Neuronal stem cell (in vitro differentiated cells): ENCODE measurements around the gene DNMT3L.
"Not testable (repeated sequence)": the region's sequence is repeated elsewhere in the genome, so short reads cannot be mapped to it uniquely, and the experiment has no call there.

Experiments used
- DNase-seq: peaks from one replicate; pipeline ENCODE4 v3.0.0-alpha.2; 2013; ENCODE audit warnings: low spot score
- H2AFZ ChIP-seq: one replicate; pipeline ENCODE4 v1.6.1; 2013; ENCODE audit warnings: mild to moderate bottlenecking, low read length, inconsistent platforms
- H2AK5ac ChIP-seq: 2 replicates; pipeline ENCODE4 v1.6.1; 2013; ENCODE audit warnings: low read depth, mild to moderate bottlenecking, inconsistent platforms, low read length, moderate library complexity, mixed read lengths
- H2BK120ac ChIP-seq: 2 replicates; pipeline ENCODE4 v1.6.1; 2013; ENCODE audit warnings: low read depth, mild to moderate bottlenecking, inconsistent platforms, low read length, moderate library complexity, mixed read lengths
- H2BK12ac ChIP-seq: one replicate; pipeline ENCODE4 v1.6.1; 2013; ENCODE audit warnings: low read length, inconsistent platforms
- H2BK15ac ChIP-seq: 2 replicates; pipeline ENCODE4 v1.6.1; 2013; ENCODE audit warnings: mild to moderate bottlenecking, low read length, inconsistent platforms, mixed read lengths
- H2BK5ac ChIP-seq: one replicate; pipeline ENCODE4 v1.6.1; 2013; ENCODE audit warnings: inconsistent platforms, mild to moderate bottlenecking, low read length, moderate library complexity
- H3K14ac ChIP-seq: one replicate; pipeline ENCODE4 v1.6.1; 2013; ENCODE audit warnings: low read length, inconsistent platforms
- H3K18ac ChIP-seq: 2 replicates; pipeline ENCODE4 v1.6.1; 2013; ENCODE audit warnings: low read length, inconsistent platforms
- H3K23ac ChIP-seq: 2 replicates; pipeline ENCODE4 v1.6.1; 2013; ENCODE audit warnings: low read depth, mild to moderate bottlenecking, mixed read lengths, low read length, inconsistent platforms; ENCODE audit not compliant: poor library complexity
- H3K27ac ChIP-seq: replicated peaks from 3 replicates; pipeline ENCODE4 v1.5.1; 2013; ENCODE audit warnings: low read length, inconsistent platforms
- H3K27me3 ChIP-seq, 3 experiments: 2 replicates each; pipeline ENCODE4 v1.6.1; 2013; ENCODE audit warnings: low read length in 3 of 3, mild to moderate bottlenecking in 2 of 3, inconsistent platforms in 1 of 3, low read depth in 1 of 3, mixed read lengths in 1 of 3, moderate library complexity in 1 of 3; ENCODE audit not compliant: control insufficient read depth in 3 of 3, insufficient read depth in 3 of 3
- H3K36me3 ChIP-seq, 2 donors: replicated peaks in 1 of 2; 2 replicates each; pipeline ENCODE4 v1.6.1; 2013; ENCODE audit warnings: low read length in 2 of 2; ENCODE audit not compliant: control insufficient read depth in 2 of 2, insufficient read depth in 2 of 2
- H3K4ac ChIP-seq: 2 replicates; pipeline ENCODE4 v1.6.1; 2013; ENCODE audit warnings: inconsistent platforms, mild to moderate bottlenecking, low read length, moderate library complexity
- H3K4me1 ChIP-seq, 2 donors: 1 replicate in 1 of 2; 2 replicates in 1 of 2; pipeline ENCODE4 v1.6.1; 2013; ENCODE audit warnings: low read length in 2 of 2, low read depth in 1 of 2; ENCODE audit not compliant: control insufficient read depth in 2 of 2, insufficient read depth in 1 of 2
- H3K4me2 ChIP-seq: one replicate; pipeline ENCODE4 v1.6.1; 2013; ENCODE audit warnings: mild to moderate bottlenecking, low read length, inconsistent platforms; ENCODE audit not compliant: insufficient read depth, poor library complexity, severe bottlenecking
- H3K4me3 ChIP-seq, 2 donors: 2 replicates each; pipeline ENCODE4 v1.5.1; 2013; ENCODE audit warnings: low read length in 2 of 2, mild to moderate bottlenecking in 2 of 2, inconsistent platforms in 1 of 2, moderate library complexity in 1 of 2
- H3K79me1 ChIP-seq: one replicate; pipeline ENCODE4 v1.6.1; 2013; ENCODE audit warnings: low read depth, mild to moderate bottlenecking, inconsistent platforms, low read length, moderate library complexity
- H3K9ac ChIP-seq: one replicate; pipeline ENCODE4 v1.6.1; 2013; ENCODE audit warnings: mild to moderate bottlenecking, low read depth, low read length, inconsistent platforms; ENCODE audit not compliant: poor library complexity
- H3K9me3 ChIP-seq, 2 donors: replicated peaks in 1 of 2; 2 replicates each; pipeline versions ENCODE3 to v1.6.1; 2013; ENCODE audit warnings: low read length in 2 of 2, mild to moderate bottlenecking in 2 of 2, inconsistent platforms in 1 of 2, low read depth in 1 of 2, mixed read lengths in 1 of 2, moderate library complexity in 1 of 2; ENCODE audit not compliant: control insufficient read depth in 2 of 2, insufficient read depth in 1 of 2
- H4K8ac ChIP-seq: one replicate; pipeline ENCODE4 v1.6.1; 2013; ENCODE audit warnings: low read depth, mild to moderate bottlenecking, inconsistent platforms, low read length, moderate library complexity
- H4K91ac ChIP-seq: one replicate; pipeline ENCODE4 v1.6.1; 2013; ENCODE audit warnings: low read length, low read depth, mild to moderate bottlenecking, inconsistent platforms; ENCODE audit not compliant: poor library complexity
- WGBS, 2 donors: extraction: QIAGEN DNeasy Blood & Tissue Kit; methylation state at CpG; one replicate each; pipeline ENCODE4 v1.1.7; 2013; ENCODE audit warnings: missing lambda C conversion rate in 2 of 2, mixed read lengths in 1 of 2; ENCODE audit not compliant: insufficient read length in 2 of 2, insufficient replicate concordance in 1 of 2; ENCODE audit errors: extremely low coverage in 2 of 2; 5-methylcytosine and 5-hydroxymethylcytosine counted together

Gene DNMT3L

GRCh38 chr21:44241281-44241680 is 20.4 kb downstream of the DNMT3L start:
- not testable (repeated sequence) for H3K4ac ChIP-seq, H3K79me1 ChIP-seq, H2BK12ac ChIP-seq, DNase-seq, H3K36me3 ChIP-seq, H4K8ac ChIP-seq, H3K4me2 ChIP-seq, H3K9me3 ChIP-seq, H3K4me3 ChIP-seq, H3K4me1 ChIP-seq, H3K27ac ChIP-seq, H3K23ac ChIP-seq, H2AFZ ChIP-seq, H3K27me3 ChIP-seq, H2BK5ac ChIP-seq, H3K9ac ChIP-seq, H2BK120ac ChIP-seq, H3K18ac ChIP-seq, H4K91ac ChIP-seq, H3K14ac ChIP-seq, H2BK15ac ChIP-seq, H2AK5ac ChIP-seq
- no CpG with 5 or more reads among the region's 27 CpGs for WGBS, 2 donors

GRCh38 chr21:44240842-44241241 is 20.9 kb downstream of the DNMT3L start, which contains the start of gene ICOSLG:
TSS of gene ICOSLG (minus strand) at chr21:44240943. CDS start at chr21:44240817, 126 bp downstream.
- H3K27ac ChIP-seq, H3K27me3 ChIP-seq, H3K36me3 ChIP-seq, DNase-seq, H2AK5ac ChIP-seq, H3K79me1 ChIP-seq, H2BK5ac ChIP-seq, H3K4me3 ChIP-seq, H3K14ac ChIP-seq, H3K4ac ChIP-seq, H3K18ac ChIP-seq, H3K4me2 ChIP-seq, H3K9me3 ChIP-seq, H2BK15ac ChIP-seq, H2BK12ac ChIP-seq, H3K23ac ChIP-seq, H4K91ac ChIP-seq, H2BK120ac ChIP-seq, H4K8ac ChIP-seq, H3K4me1 ChIP-seq, H2AFZ ChIP-seq, H3K9ac ChIP-seq: not testable (repeated sequence)
- WGBS, 2 donors: no CpG with 5 or more reads among the region's 53 CpGs

GRCh38 chr21:44240353-44240752 is 21.3 kb downstream of the DNMT3L start:
- H3K14ac ChIP-seq, H4K91ac ChIP-seq, DNase-seq, H3K9me3 ChIP-seq, H3K27ac ChIP-seq, H3K4ac ChIP-seq, H2BK120ac ChIP-seq, H3K9ac ChIP-seq, H2BK12ac ChIP-seq, H3K79me1 ChIP-seq, H2BK15ac ChIP-seq, H3K36me3 ChIP-seq, H3K23ac ChIP-seq, H3K4me2 ChIP-seq, H4K8ac ChIP-seq, H2BK5ac ChIP-seq, H2AFZ ChIP-seq, H3K27me3 ChIP-seq, H2AK5ac ChIP-seq, H3K4me3 ChIP-seq, H3K18ac ChIP-seq, H3K4me1 ChIP-seq: not testable (repeated sequence)
- WGBS, 2 donors: no CpG with 5 or more reads among the region's 46 CpGs

GRCh38 chr21:44229561-44229960 is 32.1 kb downstream of the DNMT3L start:
- not testable (repeated sequence) for H3K79me1 ChIP-seq, H2BK15ac ChIP-seq, H2BK120ac ChIP-seq, H4K91ac ChIP-seq, H4K8ac ChIP-seq, H2AFZ ChIP-seq, H2BK5ac ChIP-seq, H3K27ac ChIP-seq, H3K4me2 ChIP-seq, H3K4me1 ChIP-seq, H3K4me3 ChIP-seq, H3K14ac ChIP-seq, H3K27me3 ChIP-seq, H2AK5ac ChIP-seq, H3K36me3 ChIP-seq, H3K18ac ChIP-seq, H3K9ac ChIP-seq, H3K4ac ChIP-seq, H2BK12ac ChIP-seq, DNase-seq, H3K9me3 ChIP-seq, H3K23ac ChIP-seq
- no CpG with 5 or more reads among the region's 22 CpGs for WGBS, 2 donors
